ENCODE results near the gene GPR180.
"Not testable (repeated sequence)": the region's sequence is repeated elsewhere in the genome, so short reads cannot be mapped to it uniquely, and the experiment has no call there.

- not testable (repeated sequence) for TF ChIP-seq POLR2AphosphoS5 (IDR thresholded peaks at IDR 0.05; ENCODE audit: borderline replicate concordance, low read depth, low read length); EZH2 (IDR thresholded peaks at IDR 0.05); FOXP2 (optimal IDR thresholded peaks at IDR 0.05; ENCODE audit: control extremely low read depth, extremely low read length, insufficient read depth)
Measured at GRCh38 chr13:94636096-94636495, 34.4 kb downstream of the GPR180 start.
